Right cardiac atrium (tissue), 5 donors: Measurements from ENCODE around the gene HS3ST6. TPM values are rescaled to one million over a fixed set of nuclear protein-coding genes. Genes with fewer than 3 reads are reported as not detected.
"Not testable (repeated sequence)": the region's sequence is repeated elsewhere in the genome, so short reads cannot be mapped to it uniquely, and the experiment has no call there.

Experiments
- ATAC-seq, 2 donors: fragments of 200-7000 bp; cut with Tn5 transposase; one replicate each; pipeline versions ENCODE4 v1.8.0 to v1.9.1; 2020; ENCODE audit warnings: moderate library complexity in 2 of 2, mild to moderate bottlenecking in 1 of 2
- DNase-seq, 3 donors: peaks; one replicate each; pipeline ENCODE4 v3.0.0-alpha.2; 2020
- H3K27ac ChIP-seq: one replicate; pipeline ENCODE4 v1.5.1; 2013; ENCODE audit warnings: mild to moderate bottlenecking, low read length, control low read depth, moderate library complexity
- H3K27me3 ChIP-seq: one replicate; pipeline ENCODE4 v1.6.1; 2013; ENCODE audit not compliant: control insufficient read depth, insufficient read depth
- H3K4me1 ChIP-seq: one replicate; pipeline ENCODE4 v1.6.1; 2013; ENCODE audit warnings: low read length; ENCODE audit not compliant: control insufficient read depth, insufficient read depth
- H3K4me3 ChIP-seq: one replicate; pipeline ENCODE4 v1.5.1; 2013; ENCODE audit warnings: low read length, control low read depth
- H3K9me3 ChIP-seq: one replicate; pipeline ENCODE4 v1.6.1; 2013; ENCODE audit warnings: low read length; ENCODE audit not compliant: control insufficient read depth
- WGBS: extraction: QIAGEN DNeasy Blood & Tissue Kit; methylation state at CpG from one replicate; pipeline ENCODE4 v1.1.7; 2013; 5-methylcytosine and 5-hydroxymethylcytosine counted together
- intact Hi-C, 4 donors: fragments of 100-400 bp; cut with DNase I; formaldehyde crosslinking; loops; one replicate each; pipeline versions ENCODE4 v1.11.0 to v1.14.0; 2022 to 2023
- long read RNA-seq, 4 donors: library from polyadenylated mRNA; unstranded; transcript quantifications; one replicate each; pipeline ENCODE4 v2.0.0, GENCODE V29; 2020 to 2021
- polyA plus RNA-seq: library from polyadenylated mRNA; stranded (reverse); fragments of 200-250 nt; gene quantifications from one replicate; pipeline ENCODE4 v1.2.3, GENCODE V29; 2013
- total RNA-seq, 4 donors: library from RNA; stranded (reverse); fragmentation: NEBNext Ultra II Directional; extraction: Animal tissue kit (Norgen Biotek cat#: 25700); gene quantifications; one replicate each; pipeline ENCODE4 v1.2.1, GENCODE V29; 2021
- donor health status: healthy with polysubstance abuse.
- donor health status: DM: no; HTN: yes; CAD: no.
- donor health status: DM: no; HTN: no; CAD: no.
- donor health status: DM: no; HTN: yes; CAD: no; lungs with severe emphysema.
- donor health status: DM: yes; HTN: yes; CAD: no.

HS3ST6 gene
- not detected for total RNA-seq
- not detected for polyA plus RNA-seq
- long read RNA-seq, donor 1: 0 reads
- long read RNA-seq, donor 2: 0 reads
- long read RNA-seq, donor 3: 0 reads
- long read RNA-seq, donor 4: 0 reads

- H3K4me3 ChIP-seq: peak within 1 kb of the TSS; percentile 2
- no peak within 1 kb of the TSS for H3K27ac ChIP-seq
- H3K27me3 ChIP-seq: no peaks in the 10 kb centered on the region
- DNase-seq (peak in 1 of 3 donors; percentile 25), ATAC-seq (no peak)
- 3% methylated on average over 69 of the region's 71 CpGs for WGBS
- no peaks in the 10 kb centered on the region for H3K9me3 ChIP-seq
- no peaks in the 10 kb centered on the region for H3K4me1 ChIP-seq
- intact Hi-C loops: no loop called here
Measured at GRCh38 chr16:1918351-1919326, at the start of gene HS3ST6. Gene HS3ST6 (minus strand): TSS chr16:1918415. CDS start chr16:1918323, 92 bp downstream.

GRCh38 chr16:1966460-1966859, 48.2 kb upstream of the HS3ST6 start, which contains the start of gene RNF151:
Gene RNF151 (plus strand): TSS chr16:1966856. CDS start chr16:1966882, 26 bp downstream.
- no peak for ATAC-seq
- WGBS: 96% methylated on average over 6 of the region's 6 CpGs
- H3K4me1 ChIP-seq: peaks cover 17% of the 10 kb centered on the region
- no peak within 1 kb of the TSS for H3K27ac ChIP-seq
- no peaks in the 10 kb centered on the region for H3K27me3 ChIP-seq
- H3K4me3 ChIP-seq: peak within 1 kb of the TSS; percentile 81
- no peaks in the 10 kb centered on the region for H3K9me3 ChIP-seq
- intact Hi-C loops: no loop called here
- DNase-seq: no peak

DNA sequence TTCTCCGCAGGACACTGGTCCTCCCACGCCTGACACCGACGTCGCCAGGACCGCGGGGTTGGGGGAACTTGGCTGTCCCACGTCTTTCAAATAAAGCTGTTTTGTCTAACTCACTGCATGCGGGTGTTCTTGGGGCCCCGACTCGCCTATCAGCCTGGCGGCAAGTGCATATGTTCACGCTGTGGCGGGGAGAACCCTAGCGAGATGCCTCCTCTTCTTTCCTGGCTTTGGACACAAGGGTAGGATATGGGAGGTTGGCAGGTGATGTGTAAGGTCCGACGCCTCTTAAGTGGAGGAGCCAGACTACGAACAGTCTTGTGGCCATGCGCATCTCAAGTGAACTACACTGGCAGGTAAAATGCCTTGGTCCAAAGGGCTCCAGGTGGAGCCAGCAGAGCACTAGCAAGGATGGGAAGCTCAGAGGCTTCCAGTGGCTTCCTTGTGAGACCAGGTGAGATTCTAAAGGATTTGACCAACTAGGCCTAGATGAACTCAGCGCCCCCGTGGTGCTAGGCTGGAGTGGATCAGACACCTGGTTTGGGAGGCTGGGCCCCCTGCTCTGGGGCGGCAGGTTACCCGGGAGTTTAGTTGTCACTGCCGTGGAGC, 47.3 kb upstream of the HS3ST6 start:
- WGBS: 22% methylated on average over 24 of the region's 24 CpGs
- intact Hi-C loops: no loop called here
- no peak for DNase-seq
- Histone ChIP-seq H3K4me1 (peaks cover 13% of the 10 kb centered on the region), H3K9me3 (no peaks in the 10 kb centered on the region), H3K4me3 (peak overlapping the region; percentile 81), H3K27me3 (no peaks in the 10 kb centered on the region), H3K27ac (peak overlapping the region; percentile 83)
- ATAC-seq: no peak

DNA sequence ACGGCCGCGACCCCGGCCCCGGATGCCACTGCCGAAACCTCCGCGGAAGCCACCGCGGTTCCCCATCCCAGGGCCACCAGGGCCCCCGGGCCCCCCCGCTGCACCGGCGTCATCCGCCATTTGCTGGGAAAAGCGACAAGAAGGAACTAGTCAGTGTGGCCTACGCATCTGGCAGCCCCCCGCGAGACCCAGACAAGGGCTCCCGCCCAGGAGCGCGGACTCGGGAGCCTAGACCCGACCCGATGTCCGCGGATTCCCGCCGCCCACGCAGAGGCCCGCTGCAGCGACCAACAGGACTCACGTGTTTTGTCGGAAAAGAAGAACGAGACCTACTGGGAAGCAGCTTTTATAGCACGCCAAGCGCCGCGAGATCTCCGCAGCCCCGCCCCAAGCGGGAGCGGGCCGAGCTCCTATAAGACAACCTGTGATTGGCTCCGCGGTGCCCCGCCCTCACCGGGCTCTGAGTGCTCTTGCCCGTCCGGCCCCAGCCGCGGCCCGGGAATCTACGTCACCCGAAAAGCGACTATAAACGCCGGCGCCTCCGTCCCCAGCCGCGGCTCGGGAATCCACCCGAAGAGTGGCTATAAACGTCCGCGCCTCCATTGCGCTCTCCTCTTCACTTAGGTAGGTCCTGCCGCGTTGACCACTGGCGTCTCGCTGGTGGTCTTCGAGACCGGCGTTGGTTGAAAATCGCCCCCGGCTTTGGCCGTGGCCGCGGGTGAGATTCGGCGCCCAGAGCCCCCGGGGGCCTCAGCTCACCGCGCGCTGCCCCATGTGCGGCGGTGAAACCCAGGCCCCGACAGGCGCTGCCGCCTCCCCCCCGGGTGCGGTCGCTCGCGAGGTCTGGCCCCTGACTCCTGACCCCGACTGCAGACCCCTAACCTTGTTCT, 46.5 kb upstream of the HS3ST6 start, which contains the start of gene RPS2:
Gene RPS2, minus strand, starts transcription at position 321 of the 890 bp plus-strand sequence. Its CDS starts 201 bp downstream, at position 120.
- WGBS: under 1% methylated on average over 97 of the region's 97 CpGs
- peak; percentile 99 to 100 (median 100) for DNase-seq
- peaks cover 15% of the 10 kb centered on the region for H3K4me1 ChIP-seq

DNA sequence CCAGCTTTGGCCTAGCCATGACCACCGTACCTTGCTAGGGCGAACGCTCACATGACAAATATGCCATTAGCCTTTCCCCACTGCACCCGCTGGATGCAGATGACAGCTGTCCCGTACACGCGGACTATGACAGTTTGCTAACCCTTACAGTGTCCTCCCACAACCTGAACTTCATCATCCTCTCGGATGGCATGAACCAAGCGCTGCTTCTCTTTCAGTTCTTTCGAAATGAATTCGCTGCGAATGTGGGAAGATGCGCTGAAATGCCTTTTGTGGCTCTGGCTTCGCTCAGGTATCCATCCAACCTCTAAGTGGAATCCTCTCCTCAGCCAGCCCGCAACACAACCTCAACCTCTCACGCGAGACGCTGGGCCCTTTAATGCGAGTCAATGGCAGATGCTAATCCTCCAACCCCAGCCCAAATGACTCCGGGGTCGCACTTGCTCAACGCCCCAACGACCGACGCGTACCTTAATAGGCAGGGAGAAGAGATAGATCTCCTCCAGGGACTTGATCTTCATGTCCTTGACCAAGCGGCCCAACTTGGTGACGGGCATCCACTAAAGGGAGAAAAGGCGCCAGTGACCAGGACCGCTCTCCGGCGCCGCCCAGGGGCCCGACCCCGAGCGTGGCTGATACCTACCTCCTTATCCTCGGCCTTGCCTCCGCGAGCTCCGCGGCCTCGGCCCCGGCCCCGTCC, 45.7 kb upstream of the HS3ST6 start:
- intact Hi-C loops: no loop called here
- ATAC-seq (peak; percentile 2 to 44), DNase-seq (peak in 1 of 3 donors; percentile 80)
- Histone ChIP-seq H3K9me3 (no peaks in the 10 kb centered on the region), H3K27me3 (no peaks in the 10 kb centered on the region), H3K4me1 (peaks cover 15% of the 10 kb centered on the region), H3K27ac (peak overlapping the region; percentile 39), H3K4me3 (peak overlapping the region; percentile 81)
- 9% methylated on average over 44 of the region's 44 CpGs for WGBS

More for the DNA sequence above, 46.5 kb upstream of the HS3ST6 start, which contains the start of gene RPS2:
- H3K27ac ChIP-seq: peak within 1 kb of the TSS; percentile 83
- peak within 1 kb of the TSS; percentile 81 for H3K4me3 ChIP-seq
- H3K27me3 ChIP-seq: no peaks in the 10 kb centered on the region
- H3K9me3 ChIP-seq: no peaks in the 10 kb centered on the region
- intact Hi-C loops: no loop called here
- ATAC-seq: peak; percentile 96 to 98

GRCh38 chr16:1962161-1963153, 44.2 kb upstream of the HS3ST6 start:
- ATAC-seq, H3K27me3 ChIP-seq, H3K27ac ChIP-seq, intact Hi-C loops, H3K4me3 ChIP-seq, H3K9me3 ChIP-seq, DNase-seq: not testable (repeated sequence)
- H3K4me1 ChIP-seq: peaks cover 15% of the 10 kb centered on the region
- WGBS: 87% methylated on average over 37 of the region's 37 CpGs

DNA sequence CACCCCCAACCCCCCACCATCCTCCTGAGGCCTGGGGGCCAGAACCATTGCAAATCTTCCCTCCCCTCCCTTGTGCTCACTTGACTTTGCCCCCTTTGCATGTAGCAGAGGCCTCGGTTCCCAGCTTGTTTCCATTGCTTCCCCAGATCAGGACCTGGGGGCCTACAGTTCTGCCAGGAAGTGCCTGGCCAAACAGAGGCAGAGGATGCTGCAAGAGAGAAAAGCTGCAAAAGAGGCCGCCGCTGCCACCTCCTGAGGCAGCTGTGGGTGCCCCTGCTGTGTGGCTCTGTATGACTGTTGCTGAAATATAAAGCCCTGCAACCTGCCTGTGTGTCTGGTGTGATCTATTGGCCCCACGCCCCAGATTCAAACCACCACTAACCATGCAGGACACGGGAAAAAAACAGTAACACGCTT, 43.4 kb upstream of the HS3ST6 start:
- no peak overlapping the region for H3K27ac ChIP-seq
- H3K27me3 ChIP-seq: no peaks in the 10 kb centered on the region
- 64% methylated on average over 6 of the region's 6 CpGs for WGBS
- no peak for ATAC-seq
- DNase-seq: peak in 1 of 3 donors; percentile 38
- H3K9me3 ChIP-seq: no peaks in the 10 kb centered on the region
- H3K4me1 ChIP-seq: peaks cover 15% of the 10 kb centered on the region
- intact Hi-C loops: no loop called here
- no peak overlapping the region for H3K4me3 ChIP-seq

DNA sequence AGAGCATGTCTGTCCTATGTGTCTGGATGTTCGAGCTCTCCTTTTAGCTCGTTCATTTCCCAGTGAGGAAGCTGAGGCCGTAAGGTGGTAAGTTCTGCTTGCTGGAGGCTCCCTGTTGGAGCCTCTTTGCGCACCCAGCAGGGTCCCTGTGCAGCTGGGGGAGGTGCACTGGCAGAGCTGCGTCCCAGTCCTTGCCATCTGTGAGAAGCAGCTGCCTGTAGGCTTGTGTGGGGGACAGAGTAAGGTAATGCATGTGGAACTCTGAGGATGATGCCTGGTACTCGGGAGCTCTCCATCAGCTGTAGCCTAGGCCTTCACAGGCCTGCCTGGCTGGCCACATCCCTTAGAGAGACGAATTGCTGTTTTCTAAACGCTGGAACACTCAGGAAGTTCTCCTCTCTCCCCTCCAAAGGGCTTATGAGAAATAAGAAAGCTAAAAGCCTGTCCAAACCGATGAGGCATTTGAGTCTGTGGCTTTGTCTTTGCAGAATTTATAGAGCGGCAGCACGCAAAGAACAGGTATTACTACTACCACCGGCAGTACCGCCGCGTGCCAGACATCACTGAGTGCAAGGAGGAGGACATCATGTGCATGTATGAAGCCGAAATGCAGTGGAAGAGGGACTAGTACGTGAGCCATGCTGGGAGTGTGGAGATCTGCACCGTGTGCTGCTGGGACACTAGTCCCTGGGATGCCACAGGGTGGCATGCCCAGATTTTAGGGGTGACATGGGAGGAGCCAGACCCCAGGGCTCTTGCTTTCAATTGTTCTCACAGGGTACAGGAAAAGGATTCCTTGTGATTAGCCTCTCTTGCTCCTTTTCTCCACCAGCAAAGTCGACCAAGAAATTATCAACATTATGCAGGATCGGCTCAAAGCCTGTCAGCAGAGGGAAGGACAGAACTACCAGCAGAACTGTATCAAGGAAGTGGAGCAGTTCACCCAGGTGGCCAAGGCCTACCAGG, 42.7 kb upstream of the HS3ST6 start:
- no peaks in the 10 kb centered on the region for H3K9me3 ChIP-seq
- no peak overlapping the region for H3K27ac ChIP-seq
- intact Hi-C loops: no loop called here
- H3K4me1 ChIP-seq: peaks cover 15% of the 10 kb centered on the region
- no peak for ATAC-seq
- H3K4me3 ChIP-seq: peak overlapping the region; percentile 89
- 52% methylated on average over 20 of the region's 20 CpGs for whole genome bisulfite sequencing
- no peaks in the 10 kb centered on the region for H3K27me3 ChIP-seq
- DNase-seq: peak in 1 of 3 donors; percentile 45
